ENCODE results near the gene CBLL1. TPM values are rescaled to one million over a fixed set of nuclear protein-coding genes. Genes with fewer than 3 reads are reported as not detected.

The CBLL1 gene
- total RNA-seq, 4 donors from 2014 or later: 17.7 to 26.1 (median 24.6) TPM

DNA sequence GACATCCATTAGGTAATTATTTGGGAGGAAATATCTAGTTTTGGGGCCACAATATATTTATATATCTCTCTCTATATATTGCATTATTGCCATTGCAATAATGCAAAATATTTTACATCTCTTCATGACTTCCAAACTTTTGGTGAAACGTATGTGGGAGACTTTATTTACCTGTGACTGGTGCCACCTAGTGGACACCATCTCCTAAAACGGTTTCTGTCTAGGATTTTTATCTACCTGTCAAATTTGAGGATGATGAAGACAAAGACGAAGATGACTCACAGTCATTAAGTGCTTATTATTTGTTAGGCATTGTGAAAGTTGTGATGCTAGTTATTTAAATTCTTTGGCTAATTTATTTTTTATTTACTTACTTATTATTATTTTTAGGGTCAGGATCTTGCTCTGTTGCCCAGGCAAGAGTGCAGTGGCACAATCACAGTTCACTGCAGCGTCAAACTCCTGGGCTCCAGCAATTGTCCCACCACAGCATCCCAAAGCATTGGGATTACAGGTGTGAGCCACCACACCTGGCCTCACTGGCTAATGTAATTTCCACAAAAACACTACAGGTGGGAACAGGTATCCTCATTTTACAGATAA is 18.7 kb upstream of the CBLL1 start:
- TF ChIP-seq POLR2A (IDR thresholded peaks at IDR 0.05): no peak
- TF ChIP-seq, protein P1, sequence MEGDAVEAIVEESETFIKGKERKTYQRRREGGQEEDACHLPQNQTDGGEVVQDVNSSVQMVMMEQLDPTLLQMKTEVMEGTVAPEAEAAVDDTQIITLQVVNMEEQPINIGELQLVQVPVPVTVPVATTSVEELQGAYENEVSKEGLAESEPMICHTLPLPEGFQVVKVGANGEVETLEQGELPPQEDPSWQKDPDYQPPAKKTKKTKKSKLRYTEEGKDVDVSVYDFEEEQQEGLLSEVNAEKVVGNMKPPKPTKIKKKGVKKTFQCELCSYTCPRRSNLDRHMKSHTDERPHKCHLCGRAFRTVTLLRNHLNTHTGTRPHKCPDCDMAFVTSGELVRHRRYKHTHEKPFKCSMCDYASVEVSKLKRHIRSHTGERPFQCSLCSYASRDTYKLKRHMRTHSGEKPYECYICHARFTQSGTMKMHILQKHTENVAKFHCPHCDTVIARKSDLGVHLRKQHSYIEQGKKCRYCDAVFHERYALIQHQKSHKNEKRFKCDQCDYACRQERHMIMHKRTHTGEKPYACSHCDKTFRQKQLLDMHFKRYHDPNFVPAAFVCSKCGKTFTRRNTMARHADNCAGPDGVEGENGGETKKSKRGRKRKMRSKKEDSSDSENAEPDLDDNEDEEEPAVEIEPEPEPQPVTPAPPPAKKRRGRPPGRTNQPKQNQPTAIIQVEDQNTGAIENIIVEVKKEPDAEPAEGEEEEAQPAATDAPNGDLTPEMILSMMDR (IDR thresholded peaks at IDR 0.05): peak; percentile 47 to 82 (median 78)
- DNase-seq: peak in 2 of 3 donors; percentile 56 to 78
- H3K4me3 ChIP-seq: no peak overlapping the region

DNA sequence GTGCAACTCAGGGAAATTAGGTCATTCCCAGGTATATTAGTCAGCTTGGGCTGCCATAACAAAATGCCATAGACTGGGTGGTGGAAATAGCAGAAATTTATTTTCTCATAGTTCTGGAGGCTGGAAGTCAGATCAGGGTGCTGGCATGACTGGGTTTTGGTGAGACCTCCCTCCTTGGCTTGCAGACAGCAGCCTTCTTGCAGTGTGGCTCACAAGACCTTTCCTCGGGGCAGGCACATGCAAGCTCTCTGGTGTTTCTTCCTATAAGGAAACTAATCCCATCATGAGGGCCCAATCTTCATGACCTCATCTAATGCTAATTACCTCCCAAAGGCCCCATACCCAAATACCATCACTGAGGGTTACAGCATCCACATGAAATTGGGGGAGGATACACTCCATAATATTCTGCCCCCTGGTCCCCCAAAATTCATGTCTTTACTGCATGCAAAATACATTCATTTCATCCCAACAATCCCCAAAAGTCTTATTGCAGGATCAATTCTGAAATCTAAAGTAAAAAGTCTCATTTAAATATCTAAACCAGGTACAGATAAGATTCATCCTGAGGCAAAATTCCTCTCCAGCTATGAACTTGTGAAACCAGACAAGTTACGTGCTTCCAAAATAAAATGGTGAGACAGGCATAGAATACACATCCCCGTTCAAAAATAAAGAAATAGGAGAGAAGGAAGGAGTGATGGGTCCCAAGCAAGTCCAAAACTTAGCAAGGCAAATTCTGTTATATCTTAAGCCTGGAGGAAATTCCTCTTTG is 17.4 kb upstream of the CBLL1 start:
- DNase-seq: no peak
- H3K36me3 ChIP-seq: no peaks in the 10 kb centered on the region
- H3K9me3 ChIP-seq: no peaks in the 10 kb centered on the region
- no peak overlapping the region for H3K4me3 ChIP-seq
- TF ChIP-seq, protein P1 (IDR thresholded peaks at IDR 0.05): no peak
- TF ChIP-seq POLR2A (IDR thresholded peaks at IDR 0.05): no peak
- no peak overlapping the region for H3K27ac ChIP-seq
- H3K27me3 ChIP-seq: no peaks in the 10 kb centered on the region
- H3K4me1 ChIP-seq: no peaks in the 10 kb centered on the region

More for the DNA sequence above, 18.7 kb upstream of the CBLL1 start:
- Histone ChIP-seq H3K36me3 (no peaks in the 10 kb centered on the region), H3K4me1 (no peaks in the 10 kb centered on the region), H3K9me3 (no peaks in the 10 kb centered on the region), H3K27ac (no peak overlapping the region), H3K27me3 (no peaks in the 10 kb centered on the region)

DNA sequence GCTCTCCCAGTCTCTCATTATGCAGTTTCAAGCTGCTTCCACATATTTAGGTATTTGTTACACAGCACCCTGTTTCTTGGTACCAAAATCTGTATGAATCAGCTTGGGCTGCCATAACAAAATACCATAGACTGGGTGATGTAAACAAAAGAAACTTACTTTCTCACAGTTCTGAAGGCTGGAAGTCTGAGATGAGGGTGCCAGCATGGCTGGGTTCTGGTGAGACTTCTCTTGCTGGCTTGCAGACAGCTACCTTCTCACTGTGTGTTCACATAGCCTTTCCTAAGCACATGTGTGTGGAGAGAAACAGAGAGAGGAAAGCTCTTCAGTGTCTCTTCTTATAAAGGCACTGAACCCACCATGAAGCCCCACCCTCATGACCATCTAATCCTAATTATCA is 15.7 kb upstream of the CBLL1 start:
- DNase-seq: no peak
- no peaks in the 10 kb centered on the region for H3K27me3 ChIP-seq
- H3K27ac ChIP-seq: no peak overlapping the region
- H3K9me3 ChIP-seq: no peaks in the 10 kb centered on the region
- H3K36me3 ChIP-seq: no peaks in the 10 kb centered on the region
- H3K4me1 ChIP-seq: no peaks in the 10 kb centered on the region
- no peak for TF ChIP-seq POLR2A (IDR thresholded peaks at IDR 0.05)
- TF ChIP-seq, protein P1 (IDR thresholded peaks at IDR 0.05): no peak
- no peak overlapping the region for H3K4me3 ChIP-seq

DNA sequence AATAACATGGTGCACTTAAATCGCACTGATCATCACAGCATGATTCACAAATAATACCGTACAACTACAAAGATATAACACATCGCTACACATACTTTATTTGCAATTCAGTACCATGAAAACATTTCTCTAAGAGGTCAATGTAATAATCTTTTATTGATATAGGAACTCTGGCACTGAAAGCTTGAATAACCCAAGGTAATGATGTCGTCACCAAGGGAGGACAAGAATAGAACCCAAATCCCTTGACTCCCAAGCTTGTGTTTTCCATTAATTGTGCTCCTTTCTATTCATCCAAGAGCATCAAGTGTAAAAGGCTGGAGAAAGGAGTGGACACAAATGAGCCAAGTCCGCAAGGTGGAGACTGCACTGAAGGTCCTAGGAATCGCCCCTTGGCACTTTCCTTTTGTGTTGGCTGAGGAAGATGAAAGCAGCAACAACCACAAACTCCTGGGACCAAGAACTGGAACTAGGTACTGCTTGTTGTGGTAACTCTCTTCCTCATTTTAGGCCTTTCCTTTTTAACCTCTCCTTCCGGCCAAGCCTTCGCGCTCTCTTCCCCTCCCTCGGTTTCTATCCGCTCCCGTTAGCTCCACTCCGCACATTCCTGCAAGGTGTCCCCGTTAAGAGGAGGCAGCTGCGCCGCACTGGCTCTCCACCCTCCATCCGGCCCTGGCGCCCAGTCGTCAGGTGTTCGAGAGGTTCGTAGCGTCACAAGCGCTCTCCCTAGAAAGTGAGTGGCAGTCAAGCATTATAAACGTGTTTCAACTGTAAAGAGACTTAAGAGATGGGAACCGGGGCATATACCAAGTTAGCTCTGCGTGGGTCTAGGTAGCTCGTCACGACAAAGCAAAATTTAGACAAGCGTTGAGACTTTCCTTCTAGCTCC is 1.0 kb upstream of the CBLL1 start:
- TF ChIP-seq, protein P1 (IDR thresholded peaks at IDR 0.05): no peak
- no peak for TF ChIP-seq POLR2A (IDR thresholded peaks at IDR 0.05)
- DNase-seq: peak; percentile 59 to 81 (median 77)
- no peaks in the 10 kb centered on the region for H3K27me3 ChIP-seq

DNA sequence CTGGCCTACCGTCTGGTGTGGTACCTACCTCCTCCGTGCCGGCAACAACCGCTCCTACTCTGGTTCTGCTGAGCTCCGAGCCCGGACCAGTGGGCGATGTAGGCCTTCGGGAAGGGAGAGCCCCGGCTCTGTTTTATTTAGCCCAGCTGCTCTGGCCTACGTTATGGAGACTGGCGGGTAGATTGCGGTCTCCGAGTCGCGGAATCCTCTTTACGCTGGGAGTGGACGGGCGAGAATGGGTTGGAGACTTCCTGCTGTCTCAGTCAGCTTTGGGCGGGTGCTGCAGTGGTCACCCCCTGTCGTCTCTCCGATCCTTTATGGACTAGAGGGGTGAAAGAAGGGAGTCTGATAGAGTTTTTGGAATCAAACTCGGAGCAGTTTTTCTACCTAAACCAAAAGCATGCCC is 406 bp downstream of the CBLL1 start:
- Histone ChIP-seq H3K27ac (peak overlapping the region; percentile 89 to 98 (median 96)), H3K4me3 (peak overlapping the region; percentile 71 to 90 (median 84)), H3K36me3 (peaks cover 0 to 8% (median 0%) of the 10 kb centered on the region in 3 donors), H3K4me1 (peaks cover 0 to 39% (median 10%) of the 10 kb centered on the region in 4 donors), H3K9me3 (no peaks in the 10 kb centered on the region), H3K27me3 (no peaks in the 10 kb centered on the region)
- DNase-seq: no peak
- TF ChIP-seq, protein P1 (IDR thresholded peaks at IDR 0.05): peak in 1 of 6 experiments; percentile 11
- no peak for TF ChIP-seq POLR2A (IDR thresholded peaks at IDR 0.05)

More for the DNA sequence above, 1.0 kb upstream of the CBLL1 start:
- peak overlapping the region; percentile 89 to 98 (median 96) for H3K27ac ChIP-seq
- no peaks in the 10 kb centered on the region for H3K9me3 ChIP-seq
- no peaks in the 10 kb centered on the region for H3K36me3 ChIP-seq
- peaks cover 0 to 32% (median 10%) of the 10 kb centered on the region in 4 donors for H3K4me1 ChIP-seq
- peak overlapping the region; percentile 71 to 90 (median 84) for H3K4me3 ChIP-seq

Measured in Peyer's patch (tissue), 4 donors.